B cell (primary cell): ENCODE data around the gene ZC3H10. TPM values are rescaled to one million over a fixed set of nuclear protein-coding genes. Genes with fewer than 3 reads are reported as not detected.

ENCODE experiments used
- ATAC-seq: fragments of 200-7000 bp; cut with Tn5 transposase; one replicate; pipeline ENCODE4 v1.10.0; 2021; ENCODE audit warnings: low read depth, mild to moderate bottlenecking, moderate number of reproducible peaks, moderate library complexity
- CTCF ChIA-PET: fragments of 350-600 bp; sonication (Branson Sonifier 250); formaldehyde crosslinking; loops from one replicate; lab custom pipeline; 2021; ENCODE audit warnings: antibody characterized with exemption, inconsistent platforms; lab: Charles Lee
- POLR2A ChIA-PET: fragments of 350-600 bp; sonication (Branson Sonifier 250); formaldehyde crosslinking; loops from one replicate; lab custom pipeline; 2021; ENCODE audit warnings: antibody characterized with exemption; lab: Charles Lee
- DNase-seq: peaks from one replicate; pipeline ENCODE4 v3.0.0; 2013
- H2AFZ ChIP-seq: 2 replicates; pipeline ENCODE4 v1.6.1; 2012; ENCODE audit warnings: mild to moderate bottlenecking, low read depth, low read length; ENCODE audit not compliant: insufficient read depth, poor library complexity, severe bottlenecking
- H3K27ac ChIP-seq, 2 donors: 1 replicate in 1 of 2; 2 replicates in 1 of 2; pipeline ENCODE4 v1.5.1; 2012 to 2013; ENCODE audit warnings: low read length in 2 of 2, mild to moderate bottlenecking in 2 of 2, moderate library complexity in 1 of 2
- H3K27me3 ChIP-seq, 4 experiments: fragments of 200-600 bp in 1 of 4; sonication (generic) in 1 of 4; replicated peaks in 1 of 4; 1 replicate in 2 of 4; 2 replicates in 2 of 4; pipeline versions ENCODE4 v1.6.1 to v1.7.0; 2013 to 2016; ENCODE audit warnings: low read length in 3 of 4, mild to moderate bottlenecking in 2 of 4, mixed read lengths in 1 of 4, moderate library complexity in 1 of 4; ENCODE audit not compliant: insufficient read depth in 4 of 4, control insufficient read depth in 3 of 4; ENCODE audit errors: control extremely low read depth in 1 of 4
- H3K36me3 ChIP-seq, 2 experiments: replicated peaks in 1 of 2; 1 replicate in 1 of 2; 2 replicates in 1 of 2; pipeline versions ENCODE4 v1.6.1 to v1.7.1; 2013; ENCODE audit warnings: low read length in 1 of 2; ENCODE audit not compliant: insufficient read depth in 2 of 2, control insufficient read depth in 1 of 2; ENCODE audit errors: control extremely low read depth in 1 of 2, extremely low read depth in 1 of 2
- H3K4me1 ChIP-seq, 2 donors: fragments of 200-600 bp in 1 of 2; sonication (generic) in 1 of 2; 1 replicate in 1 of 2; 2 replicates in 1 of 2; pipeline versions ENCODE4 v1.5.1 to v1.6.1; 2013 to 2017; ENCODE audit warnings: low read length in 2 of 2; ENCODE audit not compliant: control insufficient read depth in 2 of 2, insufficient read depth in 2 of 2
- H3K4me2 ChIP-seq: replicated peaks from 2 replicates; pipeline ENCODE3; 2012; ENCODE audit warnings: mild to moderate bottlenecking, low read depth, low read length; ENCODE audit not compliant: poor library complexity, severe bottlenecking
- H3K4me3 ChIP-seq, 5 experiments: fragments of 200-600 bp in 1 of 5; sonication (generic) in 1 of 5; 1 replicate in 3 of 5; 2 replicates in 2 of 5; pipeline versions ENCODE4 v1.5.1 to v1.7.0; 2011 to 2016; ENCODE audit warnings: low read length in 4 of 5, mild to moderate bottlenecking in 4 of 5, low read depth in 2 of 5, control low read depth in 1 of 5, moderate library complexity in 1 of 5; ENCODE audit not compliant: insufficient read depth in 1 of 5; ENCODE audit errors: control extremely low read depth in 1 of 5, extremely low read depth in 1 of 5
- H3K79me2 ChIP-seq: fragments of 200-600 bp; sonication (generic); one replicate; pipeline ENCODE4 v1.6.0; 2016; ENCODE audit warnings: low read length; ENCODE audit not compliant: control insufficient read depth, insufficient read depth
- H3K9ac ChIP-seq: fragments of 200-600 bp; sonication (generic); 2 replicates; pipeline ENCODE4 v1.6.1; 2017; ENCODE audit warnings: mild to moderate bottlenecking, low read length, moderate library complexity
- H3K9me3 ChIP-seq, 3 donors: one replicate each; pipeline versions ENCODE4 v1.6.1 to v1.7.1; 2013; ENCODE audit warnings: low read length in 2 of 3; ENCODE audit not compliant: control insufficient read depth in 2 of 3, insufficient read depth in 1 of 3; ENCODE audit errors: control extremely low read depth in 1 of 3
- H4K20me1 ChIP-seq: 2 replicates; pipeline ENCODE4 v1.6.0; 2012; ENCODE audit warnings: mild to moderate bottlenecking, low read length; ENCODE audit not compliant: insufficient read depth, control insufficient read depth, poor library complexity, severe bottlenecking
- H3K27ac Mint-ChIP-seq: one replicate; pipeline ENCODE4 v1.8.0; 2021; ENCODE audit warnings: mixed read lengths
- H3K27me3 Mint-ChIP-seq: one replicate; pipeline ENCODE4 v1.8.0; 2021; ENCODE audit warnings: mixed read lengths
- H3K4me1 Mint-ChIP-seq: one replicate; pipeline ENCODE4 v1.8.0; 2021; ENCODE audit warnings: mixed read lengths
- H3K4me3 Mint-ChIP-seq: one replicate; pipeline ENCODE4 v1.8.0; 2021; ENCODE audit warnings: mixed read lengths
- H3K9me3 Mint-ChIP-seq: one replicate; pipeline ENCODE4 v1.8.0; 2022; ENCODE audit warnings: mixed read lengths; ENCODE audit not compliant: insufficient read depth
- EZH2 ChIP-seq: IDR thresholded peaks from 2 replicates; pipeline ENCODE4 v1.6.1; 2012; ENCODE audit warnings: borderline replicate concordance, low read depth, mild to moderate bottlenecking, moderate library complexity, low read length; ENCODE audit not compliant: insufficient read depth, poor library complexity, severe bottlenecking
- WGBS: methylation state at CpG from one replicate; pipeline ENCODE4 v1.1.5; 2013; ENCODE audit warnings: missing lambda C conversion rate; ENCODE audit not compliant: insufficient coverage; 5-methylcytosine and 5-hydroxymethylcytosine counted together
- intact Hi-C: fragments of 100-400 bp; cut with micrococcal nuclease; formaldehyde crosslinking; loops from one replicate; pipeline ENCODE4 v1.10.0; 2022
- polyA plus RNA-seq: library from polyadenylated mRNA; depleted of rRNA; stranded (reverse); fragments of >200 nt; gene quantifications from 2 replicates; pipeline ENCODE4 v1.2.3, GENCODE V29; 2012
- total RNA-seq, 2 donors: library from RNA; stranded (reverse); fragments of 120-200 nt in 1 of 2; gene quantifications; 1 replicate in 1 of 2; 2 replicates in 1 of 2; pipeline versions ENCODE4 v1.2.3 to v1.2.4, GENCODE V29; 2013 to 2022
- TF ChIP-seq, protein P1 (sequence below): fragments of 200-600 bp; IDR thresholded peaks from one replicate; pipeline ENCODE4 v1.8.0; 2022; ENCODE audit warnings: antibody characterized with exemption, mild to moderate bottlenecking

Gene ZC3H10
- total and polyA plus RNA-seq, 2 donors (not counting 1 experiment from before 2014, with no cell fraction given) = 4.7 to 21.7 TPM

DNA sequence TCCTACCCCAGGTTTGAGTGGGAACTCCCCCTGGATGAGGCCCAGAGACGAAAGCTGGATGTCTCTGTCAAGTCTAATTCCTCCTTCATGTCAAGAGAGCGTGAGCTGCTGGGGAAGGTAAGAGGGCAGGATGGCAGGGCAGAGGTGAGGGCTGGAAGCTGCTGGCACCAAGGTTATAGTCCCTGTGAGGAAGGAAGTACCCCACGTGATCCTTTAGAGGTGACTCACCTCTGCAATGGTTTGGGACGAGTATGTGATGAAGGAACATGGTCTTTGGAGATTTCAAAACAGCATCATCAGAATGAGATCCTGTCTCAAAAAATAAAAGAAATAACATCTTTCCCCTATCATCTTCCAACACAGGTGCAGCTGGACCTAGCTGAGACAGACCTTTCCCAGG, 25.2 kb downstream of the ZC3H10 start:
- POLR2A ChIA-PET = interaction anchor here (1.3 kb wide), 1 partner anchor 15 kb away, joined by 4 read pairs; the partner anchor contains the start of gene ESYT1
- Histone ChIP-seq H3K79me2 (no peaks in the 10 kb centered on the region), H3K9me3 (no peaks in the 10 kb centered on the region), H3K9ac (no peak overlapping the region), H3K36me3 (peaks cover 0 to 63% of the 10 kb centered on the region in 2 experiments), H4K20me1 (peaks cover 12% of the 10 kb centered on the region), H3K4me3 (no peak overlapping the region), H3K4me1 (no peaks in the 10 kb centered on the region), H2AFZ (no peak overlapping the region), H3K27ac (peak overlapping the region in 1 of 2 donors; percentile 6), H3K27me3 (no peaks in the 10 kb centered on the region), H3K4me2 (no peak overlapping the region)
- ATAC-seq = peak; percentile 45
- H3K4me1 Mint-ChIP-seq = peaks cover 9% of the 10 kb centered on the region
- no peaks in the 10 kb centered on the region for H3K27me3 Mint-ChIP-seq
- TF ChIP-seq, protein P1, sequence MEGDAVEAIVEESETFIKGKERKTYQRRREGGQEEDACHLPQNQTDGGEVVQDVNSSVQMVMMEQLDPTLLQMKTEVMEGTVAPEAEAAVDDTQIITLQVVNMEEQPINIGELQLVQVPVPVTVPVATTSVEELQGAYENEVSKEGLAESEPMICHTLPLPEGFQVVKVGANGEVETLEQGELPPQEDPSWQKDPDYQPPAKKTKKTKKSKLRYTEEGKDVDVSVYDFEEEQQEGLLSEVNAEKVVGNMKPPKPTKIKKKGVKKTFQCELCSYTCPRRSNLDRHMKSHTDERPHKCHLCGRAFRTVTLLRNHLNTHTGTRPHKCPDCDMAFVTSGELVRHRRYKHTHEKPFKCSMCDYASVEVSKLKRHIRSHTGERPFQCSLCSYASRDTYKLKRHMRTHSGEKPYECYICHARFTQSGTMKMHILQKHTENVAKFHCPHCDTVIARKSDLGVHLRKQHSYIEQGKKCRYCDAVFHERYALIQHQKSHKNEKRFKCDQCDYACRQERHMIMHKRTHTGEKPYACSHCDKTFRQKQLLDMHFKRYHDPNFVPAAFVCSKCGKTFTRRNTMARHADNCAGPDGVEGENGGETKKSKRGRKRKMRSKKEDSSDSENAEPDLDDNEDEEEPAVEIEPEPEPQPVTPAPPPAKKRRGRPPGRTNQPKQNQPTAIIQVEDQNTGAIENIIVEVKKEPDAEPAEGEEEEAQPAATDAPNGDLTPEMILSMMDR = no peak
- no peak for TF ChIP-seq EZH2
- CTCF ChIA-PET = interaction anchor here (0.6 to 2.2 kb wide), 3 partner anchors 16 to 1094 kb away, joined by 3 to 15 read pairs (median 3); partner anchors contain the start of genes DNAJC14 and ESYT1
- H3K27ac Mint-ChIP-seq = peak overlapping the region; percentile 67
- H3K9me3 Mint-ChIP-seq = no peaks in the 10 kb centered on the region
- DNase-seq = no peak
- WGBS = 100% methylated on average over 2 of the region's 4 CpGs
- no peak overlapping the region for H3K4me3 Mint-ChIP-seq
- intact Hi-C loops = no loop called here

DNA sequence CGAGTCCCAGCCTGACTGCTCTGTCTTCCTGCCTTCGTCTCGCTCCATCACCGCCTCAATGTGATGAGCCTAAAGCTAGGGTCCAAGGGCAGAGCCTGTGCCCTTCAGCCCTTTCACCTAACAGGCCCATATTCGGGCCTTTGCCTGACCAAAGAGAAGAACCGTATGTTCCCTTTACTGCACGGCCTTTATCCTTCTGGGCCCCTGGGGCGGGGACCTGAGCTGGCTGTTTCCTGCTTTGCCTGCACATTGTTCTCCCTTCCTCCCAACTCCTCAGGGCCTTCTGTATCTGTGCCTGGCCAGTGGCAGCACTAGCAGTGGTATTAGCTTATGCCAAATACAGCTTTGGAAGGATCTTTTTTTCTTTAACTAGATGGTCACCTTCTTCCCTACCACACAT, 25.8 kb downstream of the ZC3H10 start:
- CTCF ChIA-PET = interaction anchor here (0.6 to 2.2 kb wide), 4 partner anchors 17 to 333 kb away, joined by 3 to 15 read pairs (median 3); partner anchors contain the start of genes DNAJC14, ESYT1 and SMARCC2
- H3K9ac ChIP-seq = no peak overlapping the region
- TF ChIP-seq EZH2 = no peak
- TF ChIP-seq, protein P1 = no peak
- Mint-ChIP-seq H3K27me3 (no peaks in the 10 kb centered on the region), H3K27ac (peak overlapping the region; percentile 67), H3K4me3 (no peak overlapping the region), H3K4me1 (peaks cover 9% of the 10 kb centered on the region), H3K9me3 (no peaks in the 10 kb centered on the region)
- WGBS = 87% methylated on average over 8 of the region's 8 CpGs
- H4K20me1 ChIP-seq = peaks cover 9% of the 10 kb centered on the region
- no peak for DNase-seq
- POLR2A ChIA-PET = interaction anchor here (1.3 kb wide), 1 partner anchor 16 kb away, joined by 4 read pairs; the partner anchor contains the start of gene ESYT1
- no peak overlapping the region for H3K4me2 ChIP-seq
- no peaks in the 10 kb centered on the region for H3K79me2 ChIP-seq
- no peak for ATAC-seq
- no peak overlapping the region for H3K27ac ChIP-seq
- H2AFZ ChIP-seq = no peak overlapping the region
- H3K4me1 ChIP-seq = no peaks in the 10 kb centered on the region
- H3K36me3 ChIP-seq = peaks cover 0 to 56% of the 10 kb centered on the region in 2 experiments
- no peaks in the 10 kb centered on the region for H3K27me3 ChIP-seq
- H3K4me3 ChIP-seq = no peak overlapping the region
- intact Hi-C loops = no loop called here
- H3K9me3 ChIP-seq = no peaks in the 10 kb centered on the region
